Measurements from ENCODE around the gene ARHGAP28.

- no peak for TF ChIP-seq CTCF (IDR thresholded peaks at IDR 0.05)
- TF ChIP-seq POLR2A (IDR thresholded peaks at IDR 0.05), result no peak
Observed at GRCh38 chr18:6682437-6683111, 46.9 kb upstream of the ARHGAP28 start.

Data from right lobe of liver (tissue), 4 donors.